ENCODE results near the gene SPACA1. TPM values are rescaled to one million over a fixed set of nuclear protein-coding genes. Genes with fewer than 3 reads are reported as not detected.

Gene SPACA1
- total RNA-seq, 2 donors from 2014 or later: 4.5 TPM; not detected in 1

- no peak overlapping the region for H3K4me3 ChIP-seq
- no peaks in the 10 kb centered on the region for H3K9me3 ChIP-seq
- H3K36me3 ChIP-seq: no peaks in the 10 kb centered on the region
- H3K27ac ChIP-seq: no peak overlapping the region
- DNase-seq (ENCODE audit: low spot score): no peak
- TF ChIP-seq POLR2AphosphoS5 (IDR thresholded peaks at IDR 0.05) (no peak), POLR2A (IDR thresholded peaks at IDR 0.05) (no peak), CTCF (IDR thresholded peaks at IDR 0.05) (no peak)
- H3K27me3 ChIP-seq (replicated peaks; ENCODE audit: insufficient read depth): no peaks in the 10 kb centered on the region
- WGBS: 67% methylated on average over 4 of the region's 4 CpGs
- intact Hi-C loops (cut with DNase I): no loop called here
- H3K4me1 ChIP-seq (replicated peaks): no peaks in the 10 kb centered on the region
Observed at GRCh38 chr6:88050140-88050818, 2.6 kb downstream of the SPACA1 start.

DNA sequence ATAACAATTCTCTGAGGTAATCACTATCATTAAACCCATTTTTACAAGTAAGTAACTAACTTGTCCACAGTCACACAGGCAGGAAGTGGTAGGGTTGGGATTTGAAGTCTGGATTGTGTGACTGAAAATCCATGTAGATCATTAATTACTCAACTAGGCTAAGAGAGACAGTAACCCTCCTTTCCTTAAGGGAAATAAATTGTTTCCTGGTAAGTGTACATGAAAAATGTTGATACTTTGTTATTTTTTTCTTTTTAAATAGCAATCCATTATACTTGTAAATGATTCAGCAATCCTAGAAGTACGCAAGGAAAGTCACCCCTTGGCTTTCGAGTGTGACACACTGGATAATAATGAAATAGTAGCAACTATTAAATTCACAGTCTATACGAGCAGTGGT is 11.6 kb downstream of the SPACA1 start:
- no peak for DNase-seq (ENCODE audit: low spot score)
- Histone ChIP-seq H3K4me3 (no peak overlapping the region), H3K36me3 (no peaks in the 10 kb centered on the region), H3K27ac (no peak overlapping the region), H3K4me1 (replicated peaks) (no peaks in the 10 kb centered on the region), H3K9me3 (no peaks in the 10 kb centered on the region), H3K27me3 (replicated peaks; ENCODE audit: insufficient read depth) (no peaks in the 10 kb centered on the region)
- 51% methylated on average over 3 of the region's 3 CpGs for WGBS
- intact Hi-C loops (cut with DNase I): no loop called here
- TF ChIP-seq POLR2AphosphoS5 (IDR thresholded peaks at IDR 0.05) (no peak), POLR2A (IDR thresholded peaks at IDR 0.05) (no peak), CTCF (IDR thresholded peaks at IDR 0.05) (no peak)

DNA sequence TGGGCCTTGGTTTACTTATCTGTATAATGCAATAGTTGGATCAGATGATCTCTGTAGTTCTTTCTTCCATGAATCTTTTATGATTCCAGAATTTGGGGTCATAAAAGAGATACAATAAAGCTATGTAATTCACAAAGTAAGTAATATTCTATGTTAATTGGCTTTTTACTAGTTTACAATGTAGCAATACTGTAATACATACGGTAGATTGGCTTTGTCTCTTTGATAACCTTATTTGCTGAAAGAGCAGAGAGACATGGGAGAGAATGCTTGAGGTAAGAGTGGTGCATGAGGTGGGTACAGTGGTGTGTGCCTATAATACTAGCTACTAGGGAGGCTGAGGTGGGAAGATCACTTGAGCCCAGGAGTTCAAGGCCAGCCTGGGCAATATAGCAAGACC is 14.7 kb downstream of the SPACA1 start:
- H3K4me3 ChIP-seq: no peak overlapping the region
- H3K9me3 ChIP-seq: no peaks in the 10 kb centered on the region
- H3K36me3 ChIP-seq: no peaks in the 10 kb centered on the region
- intact Hi-C loops (cut with DNase I): no loop called here
- TF ChIP-seq POLR2A (IDR thresholded peaks at IDR 0.05) (no peak), CTCF (IDR thresholded peaks at IDR 0.05) (no peak), POLR2AphosphoS5 (IDR thresholded peaks at IDR 0.05) (no peak)
- DNase-seq (ENCODE audit: low spot score): no peak
- H3K27ac ChIP-seq: no peak overlapping the region
- H3K27me3 ChIP-seq (replicated peaks; ENCODE audit: insufficient read depth): no peaks in the 10 kb centered on the region
- H3K4me1 ChIP-seq (replicated peaks): no peaks in the 10 kb centered on the region
- 42% methylated on average over 1 of the region's 1 CpG for WGBS

- TF ChIP-seq POLR2AphosphoS5 (IDR thresholded peaks at IDR 0.05): no peak
- Histone ChIP-seq H3K4me1 (replicated peaks) (no peaks in the 10 kb centered on the region), H3K36me3 (no peaks in the 10 kb centered on the region), H3K9me3 (no peaks in the 10 kb centered on the region), H3K27me3 (replicated peaks; ENCODE audit: insufficient read depth) (no peaks in the 10 kb centered on the region), H3K27ac (no peak overlapping the region), H3K4me3 (no peak overlapping the region)
- WGBS: 100% methylated on average over 1 of the region's 1 CpG
- no peak for DNase-seq (ENCODE audit: low spot score)
- intact Hi-C loops (cut with DNase I): no loop called here
Observed at GRCh38 chr6:88072462-88072861, 24.8 kb downstream of the SPACA1 start.

DNA sequence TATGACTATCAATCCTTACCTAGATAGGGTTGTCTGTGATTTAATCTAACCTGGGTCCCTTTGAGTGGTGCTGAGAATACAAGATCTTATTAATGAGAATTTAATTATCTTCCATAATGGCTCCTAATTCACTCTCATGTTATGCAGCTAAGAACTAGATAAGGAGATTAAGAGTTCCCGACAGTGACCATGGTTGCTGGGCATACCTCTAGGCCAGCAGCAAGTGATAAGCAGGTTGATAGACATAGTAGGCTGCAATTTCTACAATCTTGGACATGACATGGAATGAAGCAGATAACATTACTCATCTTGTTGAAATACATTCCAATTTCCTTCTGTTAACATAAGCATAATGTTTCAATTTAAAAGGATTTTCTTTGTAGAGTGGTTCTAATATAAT is 27.1 kb downstream of the SPACA1 start:
- no peak for DNase-seq (ENCODE audit: low spot score)
- no peak overlapping the region for H3K4me3 ChIP-seq
- TF ChIP-seq CTCF (IDR thresholded peaks at IDR 0.05): no peak
- TF ChIP-seq POLR2AphosphoS5 (IDR thresholded peaks at IDR 0.05): no peak
- no peak for TF ChIP-seq POLR2A (IDR thresholded peaks at IDR 0.05)
- intact Hi-C loops (cut with DNase I): no loop called here
- H3K27ac ChIP-seq: no peak overlapping the region
- WGBS: 74% methylated on average over 1 of the region's 1 CpG
- H3K9me3 ChIP-seq: no peaks in the 10 kb centered on the region
- no peaks in the 10 kb centered on the region for H3K4me1 ChIP-seq (replicated peaks)
- no peaks in the 10 kb centered on the region for H3K27me3 ChIP-seq (replicated peaks; ENCODE audit: insufficient read depth)
- no peaks in the 10 kb centered on the region for H3K36me3 ChIP-seq
